ENCODE results near the gene PANX2.

GRCh38 chr22:50192436-50193204 lies 22.1 kb downstream of the PANX2 start:
- TF ChIP-seq POLR2AphosphoS5 (IDR thresholded peaks at IDR 0.05), result no peak
- TF ChIP-seq CTCF (IDR thresholded peaks at IDR 0.05), result no peak

Data from breast epithelium (tissue), 3 donors.